K562 (cell line): ENCODE measurements around the gene EPN2. TPM values are rescaled to one million over a fixed set of nuclear protein-coding genes. Genes with fewer than 3 reads are reported as not detected.

Experiments
- ATAC-seq: fragments of 200-7000 bp; cut with Tn5 transposase; 3 replicates; pipeline ENCODE4 v1.9.1; 2020; ENCODE audit warnings: moderate library complexity
- BruUV-seq: library from RNA; stranded (reverse); fragments of 400-500 nt; replicated peaks from 2 replicates; lab custom pipeline; 2021; lab: Mats Ljungman, UMichigan
- CTCF ChIA-PET: fragments of 300-600 bp; formaldehyde crosslinking; extraction: SDS; loops from one replicate; lab custom pipeline; 2021; ENCODE audit warnings: low intra/inter-chr PET ratio; lab: Yijun Ruan, JAX
- POLR2A ChIA-PET: fragments of 300-600, 350-650 bp; sonication (Branson Sonifier 250); formaldehyde crosslinking; extraction: SDS; loops from one replicate; lab custom pipeline; 2021; ENCODE audit warnings: antibody characterized with exemption, inconsistent platforms; lab: Yijun Ruan, JAX
- DNase-seq, 4 experiments: peaks; one replicate each; pipeline versions ENCODE4 v3.0.0 to v3.0.0-alpha.2; 2011 to 2018; ENCODE audit warnings: low spot score in 3 of 4, mixed read lengths in 3 of 4; ENCODE audit errors: extremely low read depth in 1 of 4
- FAIRE-seq: peaks from 2 replicates; lab custom pipeline; 2011; peaks lifted over from hg19 to GRCh38; lab: Jason Lieb, UNC
- H2AFZ ChIP-seq: 2 replicates; pipeline ENCODE4 v1.6.0; 2011; ENCODE audit warnings: low read depth, low read length, control low read depth, inconsistent platforms
- H3K27ac ChIP-seq: fragments of 200-600 bp; 3 replicates; pipeline ENCODE4 v1.8.0; 2011; ENCODE audit warnings: low read depth, mild to moderate bottlenecking, control low read depth, inconsistent platforms, low read length, moderate library complexity, mixed read lengths; ENCODE audit errors: extremely low read depth
- H3K27me3 ChIP-seq, 2 experiments: fragments of 300-600 bp in 1 of 2; 2 replicates in 1 of 2; 3 replicates in 1 of 2; pipeline versions ENCODE4 v1.6.0 to v1.8.0; 2011; ENCODE audit warnings: inconsistent platforms in 2 of 2, low read length in 2 of 2, mild to moderate bottlenecking in 1 of 2, mixed read lengths in 1 of 2, moderate library complexity in 1 of 2; ENCODE audit not compliant: control insufficient read depth in 2 of 2, insufficient read depth in 2 of 2
- H3K36me3 ChIP-seq: fragments of 300-600 bp; 3 replicates; pipeline ENCODE4 v1.8.0; 2011; ENCODE audit warnings: mild to moderate bottlenecking, low read length, inconsistent platforms; ENCODE audit not compliant: control insufficient read depth, insufficient read depth
- H3K4me1 ChIP-seq, 2 experiments: fragments of 200-600 bp in 1 of 2; replicated peaks in 1 of 2; 2 replicates in 1 of 2; 3 replicates in 1 of 2; pipeline versions ENCODE4 v1.5.1 to v1.8.0; 2011; ENCODE audit warnings: inconsistent platforms in 2 of 2, low read length in 2 of 2, mild to moderate bottlenecking in 1 of 2, mixed read lengths in 1 of 2, moderate library complexity in 1 of 2; ENCODE audit not compliant: control insufficient read depth in 2 of 2, insufficient read depth in 2 of 2
- H3K4me2 ChIP-seq: 2 replicates; pipeline ENCODE4 v1.6.1; 2011; ENCODE audit warnings: low read length, control low read depth, inconsistent platforms, mixed read lengths; ENCODE audit not compliant: insufficient read depth
- H3K4me3 ChIP-seq: fragments of 200-600 bp; sonication (generic), shearing (Covaris generic); 2 replicates; pipeline ENCODE4 v1.5.1; 2016; ENCODE audit warnings: control low read depth, inconsistent platforms
- H3K79me2 ChIP-seq: fragments of 200-600 bp; 3 replicates; pipeline ENCODE4 v1.8.0; 2011; ENCODE audit warnings: low read length, inconsistent platforms; ENCODE audit not compliant: control insufficient read depth, insufficient read depth
- H3K9ac ChIP-seq, 2 experiments: 2 replicates each; pipeline versions ENCODE4 v1.6.0 to v1.6.1; 2011; ENCODE audit warnings: low read depth in 2 of 2, low read length in 2 of 2, control low read depth in 1 of 2, inconsistent platforms in 1 of 2, mild to moderate bottlenecking in 1 of 2, mixed read lengths in 1 of 2; ENCODE audit not compliant: insufficient read depth in 1 of 2
- H3K9me1 ChIP-seq: one replicate; pipeline ENCODE4 v1.6.0; 2011; ENCODE audit warnings: inconsistent platforms, mild to moderate bottlenecking, low read length, moderate library complexity; ENCODE audit not compliant: control insufficient read depth, insufficient read depth
- H3K9me3 ChIP-seq: replicated peaks from 2 replicates; pipeline ENCODE4 v1.5.1; 2011; ENCODE audit warnings: low read depth, low read length, inconsistent platforms; ENCODE audit not compliant: control insufficient read depth, insufficient read depth
- H4K20me1 ChIP-seq: replicated peaks from 2 replicates; pipeline ENCODE4 v1.6.1; 2011; ENCODE audit warnings: low read length, inconsistent platforms, mixed read lengths; ENCODE audit not compliant: control insufficient read depth, insufficient read depth
- ATF3 ChIP-seq, 2 experiments: fragments of 450-650 bp in 1 of 2; sonication (generic) in 1 of 2; formaldehyde crosslinking in 1 of 2; IDR thresholded peaks in 1 of 2; conservative IDR thresholded peaks in 1 of 2; 2 replicates each; pipeline versions ENCODE4 v1.6.1 to v1.8.1; 2016 to 2023; ENCODE audit warnings: mild to moderate bottlenecking in 2 of 2, moderate library complexity in 2 of 2, inconsistent platforms in 1 of 2, missing genetic modification reagents in 1 of 2
- CLOCK ChIP-seq: fragments of 250-450 bp; sonication (Bioruptor Pico); IDR thresholded peaks from 2 replicates; pipeline ENCODE4 v1.4.0; 2020; ENCODE audit warnings: mild to moderate bottlenecking, moderate library complexity, borderline replicate concordance
- DMBX1 ChIP-seq: fragments of 250-450 bp; sonication (Bioruptor Pico); IDR thresholded peaks from 2 replicates; pipeline ENCODE4 v1.8.0; 2022; ENCODE audit warnings: inconsistent platforms, mild to moderate bottlenecking, moderate library complexity, borderline replicate concordance
- EGR1 ChIP-seq: fragments of 450-650 bp; conservative IDR thresholded peaks from 2 replicates; pipeline ENCODE4 v1.6.1; 2017; ENCODE audit warnings: mild to moderate bottlenecking
- POLR2AphosphoS5 ChIP-seq: IDR thresholded peaks from 2 replicates; pipeline ENCODE4 v1.6.1; 2011; ENCODE audit warnings: mild to moderate bottlenecking, low read depth, low read length, moderate library complexity; ENCODE audit not compliant: control insufficient read depth, insufficient read depth
- RBM25 ChIP-seq: fragments of 200-400 bp; formaldehyde crosslinking; IDR thresholded peaks from 2 replicates; pipeline ENCODE4 v1.6.1; 2018; ENCODE audit warnings: low read length, low read depth, moderate library complexity; ENCODE audit not compliant: severe bottlenecking
- SAFB ChIP-seq: fragments of 200-400 bp; formaldehyde crosslinking; IDR thresholded peaks from 2 replicates; pipeline ENCODE4 v1.6.1; 2017; ENCODE audit warnings: low read depth, low read length, borderline replicate concordance
- TOE1 ChIP-seq, 2 experiments: fragments of 450-650 bp in 1 of 2; sonication (generic) in 1 of 2; formaldehyde crosslinking in 1 of 2; IDR thresholded peaks; 2 replicates each; pipeline versions ENCODE4 v1.7.1 to v1.8.0; 2016 to 2022; ENCODE audit warnings: borderline replicate concordance in 2 of 2, mild to moderate bottlenecking in 2 of 2, antibody characterized with exemption in 1 of 2, inconsistent platforms in 1 of 2, low read depth in 1 of 2, missing genetic modification reagents in 1 of 2, moderate library complexity in 1 of 2
- ZNF3 ChIP-seq: fragments of 250-450 bp; sonication (Bioruptor Pico); IDR thresholded peaks from 2 replicates; pipeline ENCODE4 v1.5.0; 2021; ENCODE audit warnings: mild to moderate bottlenecking, moderate library complexity
- ZNF354B ChIP-seq: fragments of 250-450 bp; sonication (Bioruptor Pico); IDR thresholded peaks from 2 replicates; pipeline ENCODE4 v1.4.0; 2020
- ZNF507 ChIP-seq: conservative IDR thresholded peaks from 2 replicates; pipeline ENCODE4 v1.6.1; 2017; ENCODE audit warnings: missing genetic modification characterization, missing compliant biosample characterization
- ZSCAN29 ChIP-seq: fragments of 450-650 bp; IDR thresholded peaks from 2 replicates; pipeline ENCODE4 v1.6.1; 2017
- WGBS: fragments of 100-300 bp; shearing (Covaris generic); methylation state at CpG from one replicate; pipeline ENCODE4 v1.1.6; 2016; ENCODE audit warnings: low coverage, mixed read lengths; ENCODE audit not compliant: insufficient coverage; ENCODE audit errors: missing lambda C conversion rate; 5-methylcytosine and 5-hydroxymethylcytosine counted together
- in situ Hi-C: fragments of 300-500 bp; cut with MboI; formaldehyde crosslinking; loops from 4 replicates; pipeline ENCODE4 v1.15.0; 2018; ENCODE audit warnings: inconsistent platforms, mixed read lengths
- intact Hi-C: fragments of 100-400 bp; cut with micrococcal nuclease; formaldehyde crosslinking; loops from 2 replicates; pipeline ENCODE4 v1.14.2; 2022
- polyA plus RNA-seq, 8 experiments: library from polyadenylated mRNA; depleted of rRNA in 4 of 8; stranded (reverse) in 5 of 8; unstranded in 3 of 8; fragments of >200 nt; fragmentation: Nextera tagmentation in 2 of 8; fragmentation: Illumina TruSeq in 1 of 8; extraction: Ambion mirVana in 2 of 8; extraction: Trizol in 1 of 8; gene quantifications; 2 replicates each; pipeline versions ENCODE4 v1.2.1 to v1.2.3, GENCODE V29; 2011 to 2014; ENCODE audit warnings: inconsistent platforms in 1 of 8, missing spikeins in 1 of 8
- total RNA-seq, 7 experiments: library from RNA; depleted of rRNA in 6 of 7; stranded (reverse); fragments of >200 nt in 6 of 7; fragmentation: Illumina TruSeq in 2 of 7; extraction: Trizol in 2 of 7; gene quantifications; 2 replicates each; pipeline versions ENCODE4 v1.2.1 to v1.2.3, GENCODE V29; 2011 to 2021; ENCODE audit warnings: low replicate concordance in 1 of 7

Gene EPN2
- total and polyA plus RNA-seq, 9 of the 15 experiments (the other 6 are each of a cell fraction or from before 2014, with no cell fraction given) = 1.0 to 12.9 (median 8.9) TPM

- Histone ChIP-seq H4K20me1 (no peaks in the 10 kb centered on the region), H3K4me1 (no peaks in the 10 kb centered on the region; a peak in 1 of 5 replicates), H3K4me2 (no peak overlapping the region), H3K27me3 (no peaks in the 10 kb centered on the region), H3K9me3 (no peaks in the 10 kb centered on the region), H3K79me2 (no peaks in the 10 kb centered on the region), H2AFZ (no peak overlapping the region)
- BruUV-seq = no TSS peak
- POLR2A ChIA-PET = interaction anchor here (0.6 to 1.0 kb wide), 3 partner anchors 15 to 20 kb away, joined by 3 to 7 read pairs (median 3); no protein-coding TSS in a partner anchor
- in situ Hi-C loops = no loop called here
- CTCF ChIA-PET = no interaction called here
- WGBS = 82% methylated on average over 1 of the region's 1 CpG
- ATAC-seq (no peak), DNase-seq (no peak)
- TF ChIP-seq DMBX1 (CRISPR knock-in tag) (no peak), SAFB (no peak), EGR1 (no peak), ZNF354B (CRISPR knock-in tag) (no peak)
- TF ChIP-seq, all 486 proteins: peak for 0
- intact Hi-C loops = no loop called here
- no peak overlapping the region for H3K4me3 ChIP-seq
- no peak overlapping the region for H3K9ac ChIP-seq
- H3K36me3 ChIP-seq = no peaks in the 10 kb centered on the region
- peaks cover under 1% of the 10 kb centered on the region for H3K9me1 ChIP-seq
- no peak for FAIRE-seq
- no peak overlapping the region for H3K27ac ChIP-seq
Observed at GRCh38 chr17:19322861-19323260, 85.7 kb downstream of the EPN2 start.

- no TSS peak for BruUV-seq
- no peaks in the 10 kb centered on the region for H3K9me3 ChIP-seq
- H3K27ac ChIP-seq = no peak overlapping the region
- no peak for FAIRE-seq
- DNase-seq = no peak
- peaks cover 0 to 4% of the 10 kb centered on the region in 2 experiments; a peak in 2 of 5 replicates for H3K4me1 ChIP-seq
- H3K27me3 ChIP-seq = no peaks in the 10 kb centered on the region
- no peak overlapping the region for H3K9ac ChIP-seq
- no peak overlapping the region for H3K4me3 ChIP-seq
- ChIA-PET CTCF (no interaction called here), POLR2A (no interaction called here)
- H3K9me1 ChIP-seq = no peaks in the 10 kb centered on the region
- H3K4me2 ChIP-seq = no peak overlapping the region
- H2AFZ ChIP-seq = no peak overlapping the region
- in situ Hi-C loops = no loop called here
- intact Hi-C loops = no loop called here
- H3K36me3 ChIP-seq = no peaks in the 10 kb centered on the region
- H3K79me2 ChIP-seq = no peaks in the 10 kb centered on the region
- no peaks in the 10 kb centered on the region for H4K20me1 ChIP-seq
- no peak for ATAC-seq
- TF ChIP-seq ATF3 (IDR thresholded peaks at IDR 0.05) (peak; percentile 33; the same call in 1 of the 2 replicates), ATF3 (CRISPR knock-in tag; conservative IDR thresholded peaks at IDR 0.05) (no peak), TOE1 (IDR thresholded peaks at IDR 0.05; ENCODE audit: borderline replicate concordance) (no peak), TOE1 (CRISPR knock-in tag; IDR thresholded peaks at IDR 0.05; ENCODE audit: borderline replicate concordance, low read depth) (no peak), POLR2AphosphoS5 (no peak), RBM25 (peak; percentile 6), ZNF507 (tag) (peak; percentile 43; the same call in 1 of the 2 replicates), ZNF3 (CRISPR knock-in tag) (no peak), ZSCAN29 (no peak), CLOCK (no peak)
Observed at GRCh38 chr17:19325542-19325941, 88.4 kb downstream of the EPN2 start.
